ENCODE data around the gene TBCEL. TPM values are rescaled to one million over a fixed set of nuclear protein-coding genes. Genes with fewer than 3 reads are reported as not detected.
"Not testable (repeated sequence)": the region's sequence is repeated elsewhere in the genome, so short reads cannot be mapped to it uniquely, and the experiment has no call there.

Gene TBCEL
- total RNA-seq, 4 donors from 2014 or later = 14.1 to 38.6 (median 16.4) TPM

- no peak for DNase-seq (ENCODE audit: low spot score)
- no peak for TF ChIP-seq CTCF (IDR thresholded peaks at IDR 0.05)
- no peak for ATAC-seq (ENCODE audit: low FRiP score)
Measured at GRCh38 chr11:121024989-121025388, 1.1 kb downstream of the TBCEL start.

GRCh38 chr11:121029153-121029552, 5.3 kb downstream of the TBCEL start:
- DNase-seq (ENCODE audit: low spot score) = no peak
- ATAC-seq (ENCODE audit: low FRiP score) = no peak
- TF ChIP-seq CTCF (IDR thresholded peaks at IDR 0.05) = no peak

GRCh38 chr11:121029813-121030445, 6.0 kb downstream of the TBCEL start:
- DNase-seq (ENCODE audit: low spot score) = no peak
- no peak for TF ChIP-seq CTCF (IDR thresholded peaks at IDR 0.05)
- ATAC-seq (ENCODE audit: low FRiP score) = no peak

GRCh38 chr11:121031167-121031566, 7.3 kb downstream of the TBCEL start:
- no peak for TF ChIP-seq CTCF (IDR thresholded peaks at IDR 0.05)
- ATAC-seq (ENCODE audit: low FRiP score) = no peak
- no peak for DNase-seq (ENCODE audit: low spot score)

GRCh38 chr11:121031648-121032047, 7.7 kb downstream of the TBCEL start:
- not testable (repeated sequence) for ATAC-seq (ENCODE audit: low FRiP score); DNase-seq (ENCODE audit: low spot score)

- ATAC-seq (ENCODE audit: low FRiP score) (no peak), DNase-seq (ENCODE audit: low spot score) (no peak)
- no peak for TF ChIP-seq CTCF (IDR thresholded peaks at IDR 0.05)
Measured at GRCh38 chr11:121032546-121032945, 8.6 kb downstream of the TBCEL start.

GRCh38 chr11:121033635-121034034, 9.7 kb downstream of the TBCEL start:
- ATAC-seq (ENCODE audit: low FRiP score) (no peak), DNase-seq (ENCODE audit: low spot score) (no peak)
- TF ChIP-seq CTCF (IDR thresholded peaks at IDR 0.05) = no peak

Data from omental fat pad (tissue), 4 donors.